WI38 (cell line): ENCODE results near the gene LIPF.

ENCODE experiments used
- H3K4me3 ChIP-seq: 2 replicates; pipeline ENCODE4 v1.5.1; 2011; ENCODE audit warnings: low read depth, mild to moderate bottlenecking, control low read depth, low read length
- CTCF ChIP-seq: IDR thresholded peaks from 2 replicates; pipeline ENCODE4 v1.5.1; 2012; ENCODE audit warnings: low read depth, mild to moderate bottlenecking, control low read depth, low read length

Gene LIPF

DNA sequence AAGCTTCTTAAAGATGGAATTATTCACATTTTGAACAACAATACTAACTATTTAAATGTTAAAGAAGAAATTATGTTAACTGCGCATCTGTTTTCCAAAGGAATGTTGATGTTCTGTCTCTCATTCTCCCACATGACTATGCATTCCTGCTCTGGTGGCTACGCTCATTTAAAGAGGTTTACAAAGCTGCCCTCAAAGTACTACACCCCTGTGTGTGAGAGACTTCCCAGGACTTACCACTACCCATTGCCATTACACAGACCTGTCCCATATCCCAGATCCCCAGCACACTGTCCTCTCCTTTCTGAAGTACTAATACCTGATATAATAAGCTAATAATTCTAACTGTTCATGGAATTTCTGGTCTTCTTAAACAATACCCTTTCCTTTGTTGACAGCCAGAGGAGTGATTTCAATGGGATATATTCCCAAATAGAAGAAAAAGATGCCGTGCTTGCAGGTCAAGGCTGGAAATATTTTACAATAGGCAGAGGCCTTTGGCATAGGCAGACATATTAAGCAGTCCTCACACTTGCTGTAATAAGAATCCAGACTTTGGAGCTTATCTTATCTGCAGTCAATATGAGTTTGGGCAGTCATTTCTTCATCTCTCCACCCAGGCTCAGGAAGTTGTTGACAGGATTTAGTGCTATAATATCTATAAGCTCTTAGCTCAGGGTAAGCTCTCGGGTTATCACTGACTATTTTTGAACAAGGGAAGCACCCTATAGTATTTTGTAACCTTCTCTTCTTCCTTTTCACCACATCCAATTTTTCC is 12.2 kb downstream of the LIPF start:
- no peak for TF ChIP-seq CTCF
- H3K4me3 ChIP-seq = no peak overlapping the region

DNA sequence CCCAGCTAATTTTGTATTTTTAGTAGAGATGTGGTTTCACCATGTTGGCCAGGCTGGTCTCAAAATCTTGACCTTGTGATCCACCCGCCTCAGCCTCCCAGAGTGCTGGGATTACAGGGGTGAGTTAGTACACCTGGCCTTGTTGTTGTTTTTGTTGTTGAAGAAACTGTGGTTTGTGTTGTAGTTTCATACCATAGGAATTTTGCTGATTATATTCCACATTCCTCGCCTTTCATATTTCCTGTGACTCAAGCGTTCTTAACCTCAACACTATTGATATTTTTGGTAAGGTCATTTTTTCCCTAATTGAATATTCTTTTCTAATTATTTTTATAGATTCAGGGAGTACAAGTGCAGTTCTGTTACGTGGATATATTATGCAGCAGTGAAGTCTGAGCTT is 16.7 kb downstream of the LIPF start:
- TF ChIP-seq CTCF = no peak
- H3K4me3 ChIP-seq = no peak overlapping the region

DNA sequence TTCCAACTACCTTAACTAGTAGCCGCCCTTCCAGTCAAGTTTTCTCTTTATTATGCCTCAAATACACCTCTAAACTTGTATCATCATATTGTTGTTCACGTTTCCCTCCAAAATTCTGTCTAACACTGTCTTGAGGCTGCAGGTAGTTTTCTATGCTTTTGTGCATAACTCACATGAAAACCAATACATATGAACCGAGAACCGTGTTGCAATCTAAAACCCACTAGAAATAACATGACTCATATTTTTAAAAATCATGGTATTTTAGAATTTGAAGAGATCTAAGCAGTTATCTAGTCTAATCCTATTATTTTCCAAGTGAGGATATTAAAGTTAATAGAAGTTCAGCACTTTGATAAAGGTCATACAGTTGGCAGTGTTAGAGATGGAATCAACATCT is 18.2 kb downstream of the LIPF start:
- no peak for TF ChIP-seq CTCF
- H3K4me3 ChIP-seq = no peak overlapping the region

DNA sequence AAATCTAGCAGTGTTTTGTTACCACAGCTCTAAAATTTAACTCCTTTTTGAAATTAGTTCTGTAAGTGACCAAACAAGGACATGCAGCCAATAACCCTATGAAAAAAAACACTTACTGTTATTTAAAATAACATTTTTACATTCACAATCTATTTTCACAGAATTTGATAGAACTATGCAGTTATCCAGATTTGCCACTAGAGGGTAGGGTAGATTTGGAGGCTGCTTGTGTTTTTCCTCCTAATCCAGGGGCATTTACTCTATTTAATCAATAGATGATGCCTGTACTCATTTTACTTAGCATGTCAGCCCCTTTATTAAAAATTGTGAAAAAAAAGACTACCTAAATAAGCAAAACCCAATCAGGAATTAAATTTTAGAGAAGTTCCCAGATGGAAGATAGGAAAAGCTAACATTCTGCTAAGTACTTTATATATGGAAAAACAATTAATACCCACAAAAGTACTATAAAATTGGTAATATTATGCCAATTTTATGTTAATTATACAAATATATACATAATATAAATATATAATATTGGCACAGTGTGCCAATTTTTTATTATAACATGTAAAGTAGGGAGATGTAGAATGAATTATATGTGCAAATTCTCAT is 23.7 kb downstream of the LIPF start:
- no peak overlapping the region for H3K4me3 ChIP-seq
- TF ChIP-seq CTCF = peak; percentile 63

DNA sequence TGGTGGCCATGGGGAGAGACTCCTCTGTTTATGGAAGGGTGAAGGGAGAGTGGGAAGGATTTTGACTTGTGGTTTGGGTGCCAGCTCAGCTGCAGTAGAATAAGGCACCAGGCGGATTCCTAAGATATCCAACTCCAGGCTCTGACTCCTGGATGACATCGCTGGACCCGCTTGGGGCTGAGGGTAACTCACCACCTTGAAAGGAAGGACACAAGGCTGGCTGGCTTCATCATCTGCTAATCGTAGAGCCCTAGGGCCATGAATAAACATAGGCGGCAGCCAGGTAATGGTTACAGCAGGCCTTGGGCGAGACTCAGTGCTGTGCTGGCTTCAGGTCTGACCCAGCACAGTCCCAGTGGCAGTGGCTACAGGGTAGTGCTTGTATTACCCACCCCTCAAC is 25.1 kb downstream of the LIPF start:
- no peak for TF ChIP-seq CTCF
- H3K4me3 ChIP-seq = no peak overlapping the region

GRCh38 chr10:88693392-88694020 is 29.3 kb downstream of the LIPF start:
- H3K4me3 ChIP-seq = no peak overlapping the region
- no peak for TF ChIP-seq CTCF
